DOHH2 (cell line): ENCODE data around the gene PSPN.

Experiments
- H3F3A ChIP-seq: fragments of 200-600 bp; sonication (generic), shearing (Covaris generic); 2 replicates; pipeline ENCODE4 v1.6.0; 2016; ENCODE audit warnings: antibody characterized with exemption, mild to moderate bottlenecking; ENCODE audit not compliant: control insufficient read depth, insufficient read depth
- H3K27ac ChIP-seq: fragments of 200-600 bp; sonication (generic); 2 replicates; pipeline ENCODE4 v1.5.1; 2014; ENCODE audit warnings: low read depth, mild to moderate bottlenecking, low read length, moderate library complexity
- H3K27me3 ChIP-seq: fragments of 200-600 bp; sonication (generic); 2 replicates; pipeline ENCODE4 v1.6.1; 2014; ENCODE audit warnings: mild to moderate bottlenecking, low read length, mixed read lengths; ENCODE audit not compliant: control insufficient read depth
- H3K36me3 ChIP-seq: fragments of 200-600 bp; sonication (generic); 2 replicates; pipeline ENCODE4 v1.6.1; 2014; ENCODE audit warnings: mild to moderate bottlenecking, low read length, moderate library complexity, mixed read lengths; ENCODE audit not compliant: control insufficient read depth
- H3K4me1 ChIP-seq: fragments of 200-600 bp; sonication (generic); 2 replicates; pipeline ENCODE4 v1.6.1; 2014; ENCODE audit warnings: mild to moderate bottlenecking, low read length, mixed read lengths; ENCODE audit not compliant: control insufficient read depth
- H3K4me2 ChIP-seq: fragments of 200-600 bp; sonication (generic); 2 replicates; pipeline ENCODE4 v1.6.0; 2014; ENCODE audit warnings: mild to moderate bottlenecking, low read length, moderate library complexity
- H3K4me3 ChIP-seq: fragments of 200-600 bp; sonication (generic); 2 replicates; pipeline ENCODE4 v1.5.1; 2014; ENCODE audit warnings: mild to moderate bottlenecking, low read length, mixed read lengths
- H3K79me2 ChIP-seq: fragments of 200-600 bp; sonication (generic); 2 replicates; pipeline ENCODE4 v1.6.1; 2014; ENCODE audit warnings: mild to moderate bottlenecking, low read length, mixed read lengths; ENCODE audit not compliant: control insufficient read depth
- H3K9me2 ChIP-seq: fragments of 200-600 bp; sonication (generic); replicated peaks from 2 replicates; pipeline ENCODE4 v1.6.1; 2014; ENCODE audit warnings: mild to moderate bottlenecking, low read length, mixed read lengths; ENCODE audit not compliant: control insufficient read depth
- H3K9me3 ChIP-seq: fragments of 200-600 bp; sonication (generic); 2 replicates; pipeline ENCODE4 v1.6.1; 2014; ENCODE audit warnings: antibody characterized with exemption, low read length, mixed read lengths; ENCODE audit not compliant: control insufficient read depth, insufficient read depth
- H4K20me1 ChIP-seq: fragments of 200-600 bp; sonication (generic); 2 replicates; pipeline ENCODE4 v1.6.0; 2014; ENCODE audit warnings: low read depth, mild to moderate bottlenecking, antibody characterized with exemption, low read length, moderate library complexity; ENCODE audit not compliant: control insufficient read depth, insufficient read depth
- EZH2phosphoT487 ChIP-seq: fragments of 200-600 bp; sonication (generic); IDR thresholded peaks from 2 replicates; pipeline ENCODE4 v1.6.1; 2017; ENCODE audit warnings: borderline replicate concordance, mild to moderate bottlenecking, antibody characterized with exemption, low read length, moderate library complexity, mixed read lengths
- TF ChIP-seq, protein P1 (sequence below): fragments of 200-600 bp; sonication (generic); IDR thresholded peaks from one replicate; pipeline ENCODE4 v1.5.1; 2014; ENCODE audit warnings: antibody characterized with exemption, mild to moderate bottlenecking, low read depth, low read length; ENCODE audit not compliant: poor library complexity, severe bottlenecking

PSPN gene

DNA sequence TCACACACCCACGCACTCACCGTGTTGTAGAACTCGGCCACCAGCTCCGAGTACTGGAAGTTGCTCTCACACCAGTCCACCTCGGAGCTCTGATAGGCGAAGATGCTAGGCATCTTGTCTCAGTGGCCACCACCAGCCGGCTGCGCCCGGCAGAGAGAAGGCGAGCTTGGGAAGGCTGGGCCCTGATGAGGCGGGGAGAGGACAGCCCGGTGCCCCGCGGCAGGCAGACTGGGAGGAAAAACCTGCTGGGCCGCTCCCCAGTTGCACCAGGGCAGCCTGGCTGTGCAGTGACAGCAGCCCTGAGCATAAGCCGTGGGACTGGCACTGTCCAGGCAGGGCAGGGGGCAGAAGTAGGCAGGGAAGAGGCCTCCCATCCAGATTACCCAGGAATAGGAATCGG lies 42.3 kb downstream of the PSPN start, which contains the start of gene ACER1:
Gene ACER1, minus strand, starts transcription at position 174 of the 400 bp plus-strand sequence. Its CDS starts 61 bp downstream, at position 113.
- H3K36me3 ChIP-seq = no peaks in the 10 kb centered on the region
- H3K9me3 ChIP-seq = no peaks in the 10 kb centered on the region
- H3F3A ChIP-seq = no peaks in the 10 kb centered on the region
- H4K20me1 ChIP-seq = no peaks in the 10 kb centered on the region
- H3K79me2 ChIP-seq = no peaks in the 10 kb centered on the region
- H3K9me2 ChIP-seq = no peaks in the 10 kb centered on the region
- H3K4me2 ChIP-seq = no peak within 1 kb of the TSS
- H3K27ac ChIP-seq = no peak within 1 kb of the TSS
- TF ChIP-seq, protein P1, sequence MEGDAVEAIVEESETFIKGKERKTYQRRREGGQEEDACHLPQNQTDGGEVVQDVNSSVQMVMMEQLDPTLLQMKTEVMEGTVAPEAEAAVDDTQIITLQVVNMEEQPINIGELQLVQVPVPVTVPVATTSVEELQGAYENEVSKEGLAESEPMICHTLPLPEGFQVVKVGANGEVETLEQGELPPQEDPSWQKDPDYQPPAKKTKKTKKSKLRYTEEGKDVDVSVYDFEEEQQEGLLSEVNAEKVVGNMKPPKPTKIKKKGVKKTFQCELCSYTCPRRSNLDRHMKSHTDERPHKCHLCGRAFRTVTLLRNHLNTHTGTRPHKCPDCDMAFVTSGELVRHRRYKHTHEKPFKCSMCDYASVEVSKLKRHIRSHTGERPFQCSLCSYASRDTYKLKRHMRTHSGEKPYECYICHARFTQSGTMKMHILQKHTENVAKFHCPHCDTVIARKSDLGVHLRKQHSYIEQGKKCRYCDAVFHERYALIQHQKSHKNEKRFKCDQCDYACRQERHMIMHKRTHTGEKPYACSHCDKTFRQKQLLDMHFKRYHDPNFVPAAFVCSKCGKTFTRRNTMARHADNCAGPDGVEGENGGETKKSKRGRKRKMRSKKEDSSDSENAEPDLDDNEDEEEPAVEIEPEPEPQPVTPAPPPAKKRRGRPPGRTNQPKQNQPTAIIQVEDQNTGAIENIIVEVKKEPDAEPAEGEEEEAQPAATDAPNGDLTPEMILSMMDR = no peak
- TF ChIP-seq EZH2phosphoT487 = no peak
- H3K27me3 ChIP-seq = no peaks in the 10 kb centered on the region
- H3K4me3 ChIP-seq = no peak within 1 kb of the TSS
- no peaks in the 10 kb centered on the region for H3K4me1 ChIP-seq

DNA sequence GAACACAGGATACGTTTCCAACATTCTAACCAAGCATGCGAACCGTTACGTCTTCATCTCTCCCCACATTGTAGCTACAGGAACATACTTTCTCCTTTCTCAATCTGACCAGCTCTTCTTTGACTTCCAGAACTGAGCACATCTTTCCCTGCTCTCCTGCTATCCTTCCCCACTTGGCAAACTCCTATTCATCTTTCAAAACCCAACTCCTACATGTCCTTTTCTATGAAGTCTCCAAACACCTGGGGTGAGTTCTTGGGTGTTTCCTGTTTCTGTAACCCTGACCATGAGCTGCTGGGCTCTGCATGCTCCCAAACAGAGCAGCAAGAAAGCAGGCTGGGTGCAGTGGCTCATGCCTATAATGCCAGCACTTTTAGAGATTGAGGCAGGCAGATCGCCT lies 48.9 kb downstream of the PSPN start:
- no peak for TF ChIP-seq EZH2phosphoT487
- TF ChIP-seq, protein P1 = no peak

DNA sequence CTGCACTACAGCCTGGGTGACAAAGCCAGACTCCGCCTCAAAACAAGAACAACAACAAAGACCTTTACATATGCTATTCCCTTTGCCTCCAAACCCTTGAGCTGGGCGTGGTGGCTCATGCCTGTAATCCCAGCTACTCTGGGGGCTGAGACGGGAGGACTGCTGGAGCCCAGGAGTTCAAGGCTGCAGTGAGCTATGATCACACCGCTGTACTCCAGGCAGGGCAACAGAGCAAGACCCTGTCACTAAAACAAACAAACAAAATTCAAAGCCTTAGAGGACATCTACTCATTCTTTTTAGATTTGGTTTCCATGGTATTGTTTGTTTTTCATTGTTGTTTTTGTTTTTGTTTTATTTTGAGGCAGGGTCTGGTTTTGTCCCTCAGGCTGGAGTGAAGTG lies 50.1 kb downstream of the PSPN start:
- Histone ChIP-seq H4K20me1 (no peaks in the 10 kb centered on the region), H3K9me3 (no peaks in the 10 kb centered on the region), H3F3A (no peaks in the 10 kb centered on the region), H3K27ac (no peak overlapping the region), H3K36me3 (no peaks in the 10 kb centered on the region), H3K4me1 (no peaks in the 10 kb centered on the region), H3K4me2 (no peak overlapping the region), H3K4me3 (no peak overlapping the region), H3K9me2 (no peaks in the 10 kb centered on the region), H3K79me2 (no peaks in the 10 kb centered on the region), H3K27me3 (no peaks in the 10 kb centered on the region)
- TF ChIP-seq EZH2phosphoT487 = no peak
- TF ChIP-seq, protein P1 = no peak

More for the DNA sequence above, 48.9 kb downstream of the PSPN start:
- H3K9me2 ChIP-seq = no peaks in the 10 kb centered on the region
- H3K4me2 ChIP-seq = no peak overlapping the region
- H3K4me1 ChIP-seq = no peaks in the 10 kb centered on the region
- no peak overlapping the region for H3K4me3 ChIP-seq
- no peaks in the 10 kb centered on the region for H3K9me3 ChIP-seq
- H3K36me3 ChIP-seq = no peaks in the 10 kb centered on the region
- H3F3A ChIP-seq = no peaks in the 10 kb centered on the region
- no peak overlapping the region for H3K27ac ChIP-seq
- no peaks in the 10 kb centered on the region for H3K27me3 ChIP-seq
- H3K79me2 ChIP-seq = no peaks in the 10 kb centered on the region
- no peaks in the 10 kb centered on the region for H4K20me1 ChIP-seq
